ENCODE data around the gene TMEM116. TPM values are rescaled to one million over a fixed set of nuclear protein-coding genes. Genes with fewer than 3 reads are reported as not detected.
"Not testable (repeated sequence)": the region's sequence is repeated elsewhere in the genome, so short reads cannot be mapped to it uniquely, and the experiment has no call there.

Gene TMEM116
- total RNA-seq, 8 experiments from 2014 or later, result 6.5 to 21.8 (median 18.6) TPM

GRCh38 chr12:111952084-111952787 is 60.7 kb downstream of the TMEM116 start:
- WGBS, 10 experiments, result 60 to 100% (median 90%) methylated on average over 1 to 4 of the region's 4 CpGs; no CpG with 5 or more reads in 1 of the 10 experiments
- ATAC-seq (replicated peaks in 6 of 8), result peak in 2 of 8 experiments; percentile 57 to 82
- H3K4me1 ChIP-seq (replicated peaks in 1 of 2); H3K27ac ChIP-seq; in situ Hi-C loops (cut with MboI; ENCODE audit: low pct_unique_long_range_greater_than_20kb in 2 of 9, low sequenced_read_pairs in 9 of 9, unreplicated experiment in 9 of 9); H3K4me3 ChIP-seq: not testable (repeated sequence)

GRCh38 chr12:111950961-111951676 is 61.8 kb downstream of the TMEM116 start:
- in situ Hi-C loops (cut with MboI; ENCODE audit: low pct_unique_long_range_greater_than_20kb in 2 of 9, low sequenced_read_pairs in 9 of 9, unreplicated experiment in 9 of 9); H3K27ac ChIP-seq; H3K4me1 ChIP-seq (replicated peaks in 1 of 2); ATAC-seq (replicated peaks in 6 of 8); H3K4me3 ChIP-seq: not testable (repeated sequence)
- WGBS, 10 experiments, result 37 to 100% (median 95%) methylated on average over 1 to 3 of the region's 3 CpGs; no CpG with 5 or more reads in 2 of the 10 experiments

GRCh38 chr12:111943929-111944328 is 69.0 kb downstream of the TMEM116 start:
- 100% methylated on average over 1 of the region's 1 CpG; no CpG with 5 or more reads in 4 of the 10 experiments for WGBS, 10 experiments
- Histone ChIP-seq H3K27ac (no peak overlapping the region), H3K4me1 (replicated peaks in 1 of 2) (no peaks in the 10 kb centered on the region), H3K4me3 (no peak overlapping the region)
- ATAC-seq (replicated peaks in 6 of 8), result no peak
- in situ Hi-C loops (cut with MboI; ENCODE audit: low pct_unique_long_range_greater_than_20kb in 2 of 9, low sequenced_read_pairs in 9 of 9, unreplicated experiment in 9 of 9), result no loop called here

- in situ Hi-C loops (cut with MboI; ENCODE audit: low pct_unique_long_range_greater_than_20kb in 2 of 9, low sequenced_read_pairs in 9 of 9, unreplicated experiment in 9 of 9), result no loop called here
- no peak overlapping the region for H3K27ac ChIP-seq
- H3K4me3 ChIP-seq, result no peak overlapping the region
- H3K4me1 ChIP-seq (replicated peaks in 1 of 2), result no peaks in the 10 kb centered on the region
- 8 to 100% (median 79%) methylated on average over 1 to 5 of the region's 5 CpGs; no CpG with 5 or more reads in 2 of the 10 experiments for WGBS, 10 experiments
- ATAC-seq (replicated peaks in 6 of 8), result peak in 3 of 8 experiments; percentile 9 to 53 (median 52)
Measured at GRCh38 chr12:111942557-111942956, 70.4 kb downstream of the TMEM116 start.

GRCh38 chr12:111937429-111937828 is 75.5 kb downstream of the TMEM116 start:
- Histone ChIP-seq H3K27ac (no peak overlapping the region), H3K4me1 (replicated peaks in 1 of 2) (no peaks in the 10 kb centered on the region), H3K4me3 (no peak overlapping the region)
- in situ Hi-C loops (cut with MboI; ENCODE audit: low pct_unique_long_range_greater_than_20kb in 2 of 9, low sequenced_read_pairs in 9 of 9, unreplicated experiment in 9 of 9), result no loop called here
- peak in 1 of 8 experiments; percentile 29 for ATAC-seq (replicated peaks in 6 of 8)
- 60 to 100% (median 100%) methylated on average over 1 of the region's 1 CpG; no CpG with 5 or more reads in 1 of the 10 experiments for WGBS, 10 experiments

- Histone ChIP-seq H3K27ac (no peak overlapping the region), H3K4me3 (no peak overlapping the region), H3K4me1 (replicated peaks in 1 of 2) (no peaks in the 10 kb centered on the region)
- in situ Hi-C loops (cut with MboI; ENCODE audit: low pct_unique_long_range_greater_than_20kb in 2 of 9, low sequenced_read_pairs in 9 of 9, unreplicated experiment in 9 of 9), result no loop called here
- no peak for ATAC-seq (replicated peaks in 6 of 8)
Measured at GRCh38 chr12:111936869-111937268, 76.1 kb downstream of the TMEM116 start.

- Histone ChIP-seq H3K4me1 (replicated peaks in 1 of 2) (no peaks in the 10 kb centered on the region), H3K4me3 (no peak overlapping the region), H3K27ac (no peak overlapping the region)
- in situ Hi-C loops (cut with MboI; ENCODE audit: low pct_unique_long_range_greater_than_20kb in 2 of 9, low sequenced_read_pairs in 9 of 9, unreplicated experiment in 9 of 9), result no loop called here
- 73 to 100% (median 83%) methylated on average over 1 to 5 of the region's 5 CpGs; no CpG with 5 or more reads in 1 of the 10 experiments for WGBS, 10 experiments
- ATAC-seq (replicated peaks in 6 of 8), result no peak
Measured at GRCh38 chr12:111932241-111932640, 80.7 kb downstream of the TMEM116 start.

GRCh38 chr12:111927346-111927745 is 85.6 kb downstream of the TMEM116 start:
- WGBS, 10 experiments, result 18 to 100% (median 82%) methylated on average over 1 to 5 of the region's 5 CpGs; no CpG with 5 or more reads in 1 of the 10 experiments
- in situ Hi-C loops (cut with MboI; ENCODE audit: low pct_unique_long_range_greater_than_20kb in 2 of 9, low sequenced_read_pairs in 9 of 9, unreplicated experiment in 9 of 9), result no loop called here

GRCh38 chr12:111926631-111927030 is 86.3 kb downstream of the TMEM116 start:
- Histone ChIP-seq H3K27ac (no peak overlapping the region), H3K4me1 (replicated peaks in 1 of 2) (no peaks in the 10 kb centered on the region), H3K4me3 (no peak overlapping the region)
- 83 to 92% (median 86%) methylated on average over 1 to 2 of the region's 2 CpGs; no CpG with 5 or more reads in 6 of the 10 experiments for WGBS, 10 experiments
- in situ Hi-C loops (cut with MboI; ENCODE audit: low pct_unique_long_range_greater_than_20kb in 2 of 9, low sequenced_read_pairs in 9 of 9, unreplicated experiment in 9 of 9), result no loop called here
- ATAC-seq (replicated peaks in 6 of 8), result no peak

More at GRCh38 chr12:111927346-111927745, 85.6 kb downstream of the TMEM116 start:
- Histone ChIP-seq H3K4me1 (replicated peaks in 1 of 2) (no peaks in the 10 kb centered on the region), H3K27ac (no peak overlapping the region), H3K4me3 (no peak overlapping the region)
- no peak for ATAC-seq (replicated peaks in 6 of 8)

GRCh38 chr12:111925171-111925570 is 87.8 kb downstream of the TMEM116 start:
- 81 to 100% (median 92%) methylated on average over 2 to 3 of the region's 3 CpGs; no CpG with 5 or more reads in 1 of the 10 experiments for WGBS, 10 experiments
- Histone ChIP-seq H3K4me3 (no peak overlapping the region), H3K27ac (no peak overlapping the region), H3K4me1 (replicated peaks in 1 of 2) (no peaks in the 10 kb centered on the region)
- in situ Hi-C loops (cut with MboI; ENCODE audit: low pct_unique_long_range_greater_than_20kb in 2 of 9, low sequenced_read_pairs in 9 of 9, unreplicated experiment in 9 of 9), result no loop called here
- ATAC-seq (replicated peaks in 6 of 8), result no peak

- H3K27ac ChIP-seq, result no peak overlapping the region
- H3K4me3 ChIP-seq, result no peak overlapping the region
- H3K4me1 ChIP-seq (replicated peaks in 1 of 2), result no peaks in the 10 kb centered on the region
- ATAC-seq (replicated peaks in 6 of 8), result no peak
- 83 to 100% (median 88%) methylated on average over 1 of the region's 1 CpG; no CpG with 5 or more reads in 7 of the 10 experiments for WGBS, 10 experiments
- in situ Hi-C loops (cut with MboI; ENCODE audit: low pct_unique_long_range_greater_than_20kb in 2 of 9, low sequenced_read_pairs in 9 of 9, unreplicated experiment in 9 of 9), result no loop called here
Measured at GRCh38 chr12:111907740-111908139, 105.2 kb downstream of the TMEM116 start.

- ATAC-seq (replicated peaks in 6 of 8), result peak in 2 of 8 experiments; percentile 19 to 24
- in situ Hi-C loops (cut with MboI; ENCODE audit: low pct_unique_long_range_greater_than_20kb in 2 of 9, low sequenced_read_pairs in 9 of 9, unreplicated experiment in 9 of 9), result no loop called here
- H3K27ac ChIP-seq, result no peak overlapping the region
- no peaks in the 10 kb centered on the region for H3K4me1 ChIP-seq (replicated peaks in 1 of 2)
- WGBS, 10 experiments, result 80% methylated on average over 1 of the region's 3 CpGs; no CpG with 5 or more reads in 9 of the 10 experiments
- H3K4me3 ChIP-seq, result no peak overlapping the region
Measured at GRCh38 chr12:111905502-111905901, 107.5 kb downstream of the TMEM116 start.

- no peak overlapping the region for H3K27ac ChIP-seq
- H3K4me1 ChIP-seq (replicated peaks in 1 of 2), result no peaks in the 10 kb centered on the region
- ATAC-seq (replicated peaks in 6 of 8), result no peak
- no peak overlapping the region for H3K4me3 ChIP-seq
- in situ Hi-C loops (cut with MboI; ENCODE audit: low pct_unique_long_range_greater_than_20kb in 2 of 9, low sequenced_read_pairs in 9 of 9, unreplicated experiment in 9 of 9), result no loop called here
Measured at GRCh38 chr12:111904446-111904975, 108.5 kb downstream of the TMEM116 start.

Measured in motor neuron (in vitro differentiated cells).